RWPE2 (cell line): Measurements from ENCODE around the gene DCK.
"Not testable (repeated sequence)": the region's sequence is repeated elsewhere in the genome, so short reads cannot be mapped to it uniquely, and the experiment has no call there.

Experiments used
- ATAC-seq: fragments of 200-7000 bp; cut with Tn5 transposase; 3 replicates; pipeline ENCODE4 v1.9.1; 2021; ENCODE audit warnings: low read depth
- DNase-seq: peaks from one replicate; pipeline ENCODE4 v3.0.0-alpha.2; 2020; ENCODE audit warnings: low spot score
- H3K27ac ChIP-seq: fragments of 450-650 bp; 2 replicates; pipeline ENCODE4 v1.5.1; 2017; ENCODE audit warnings: mild to moderate bottlenecking; ENCODE audit not compliant: poor library complexity, severe bottlenecking
- H3K27me3 ChIP-seq: fragments of 250-450 bp; sonication (Bioruptor Pico); 2 replicates; pipeline ENCODE4 v1.5.1; 2021; ENCODE audit warnings: mild to moderate bottlenecking, moderate library complexity; ENCODE audit not compliant: insufficient read depth, poor library complexity, severe bottlenecking
- H3K36me3 ChIP-seq: fragments of 250-450 bp; sonication (Bioruptor Pico); 2 replicates; pipeline ENCODE4 v1.5.1; 2020; ENCODE audit warnings: low read depth, mild to moderate bottlenecking, moderate library complexity
- H3K4me1 ChIP-seq: fragments of 250-450 bp; sonication (Bioruptor Pico); 2 replicates; pipeline ENCODE4 v1.5.1; 2021; ENCODE audit warnings: mild to moderate bottlenecking, moderate library complexity; ENCODE audit not compliant: insufficient read depth, poor library complexity, severe bottlenecking
- H3K4me3 ChIP-seq: fragments of 250-450 bp; sonication (Bioruptor Pico); 2 replicates; pipeline ENCODE4 v1.5.1; 2021; ENCODE audit warnings: mild to moderate bottlenecking, moderate library complexity; ENCODE audit not compliant: severe bottlenecking
- H3K9me3 ChIP-seq: fragments of 250-450 bp; sonication (Bioruptor Pico); 2 replicates; pipeline ENCODE4 v1.5.1; 2021; ENCODE audit warnings: mild to moderate bottlenecking, moderate library complexity; ENCODE audit not compliant: severe bottlenecking
- CTCF ChIP-seq: fragments of 450-650 bp; IDR thresholded peaks from one replicate; pipeline ENCODE4 v1.5.1; 2017; ENCODE audit warnings: mild to moderate bottlenecking, moderate library complexity; ENCODE audit not compliant: poor library complexity, severe bottlenecking

DCK gene

DNA sequence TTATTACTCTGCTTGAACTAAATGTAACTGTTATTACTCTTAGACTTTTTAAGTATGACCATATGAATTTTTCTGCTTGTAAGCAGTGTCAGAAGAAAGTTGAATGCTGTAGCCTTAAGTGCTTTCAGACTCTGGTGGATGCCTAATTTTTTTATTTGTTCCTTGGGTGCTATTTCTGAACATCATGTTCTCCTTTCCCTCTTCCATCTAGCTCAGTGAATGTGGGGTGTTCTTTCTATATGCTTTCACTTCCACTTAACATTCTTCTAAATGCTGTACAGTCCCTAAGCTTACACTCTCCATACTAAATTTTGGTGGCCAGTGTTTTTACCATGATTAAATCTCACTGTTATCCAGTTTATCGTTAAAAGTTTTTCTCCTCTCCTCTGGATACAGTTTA, 3.6 kb downstream of the DCK start:
- H3K36me3 ChIP-seq: peaks cover 24% of the 10 kb centered on the region

GRCh38 chr4:70997546-70997945, 4.1 kb downstream of the DCK start:
- TF ChIP-seq CTCF: no peak
- no peak for DNase-seq
- Histone ChIP-seq H3K4me1 (peaks cover 6% of the 10 kb centered on the region), H3K36me3 (peaks cover 24% of the 10 kb centered on the region), H3K9me3 (no peaks in the 10 kb centered on the region), H3K27ac (no peak overlapping the region), H3K27me3 (no peaks in the 10 kb centered on the region), H3K4me3 (no peak overlapping the region)
- ATAC-seq: no peak

More for the DNA sequence above, 3.6 kb downstream of the DCK start:
- Histone ChIP-seq H3K27me3 (no peaks in the 10 kb centered on the region), H3K4me3 (no peak overlapping the region), H3K9me3 (no peaks in the 10 kb centered on the region), H3K27ac (no peak overlapping the region), H3K4me1 (peaks cover 6% of the 10 kb centered on the region)
- ATAC-seq: no peak
- no peak for TF ChIP-seq CTCF
- DNase-seq: no peak

DNA sequence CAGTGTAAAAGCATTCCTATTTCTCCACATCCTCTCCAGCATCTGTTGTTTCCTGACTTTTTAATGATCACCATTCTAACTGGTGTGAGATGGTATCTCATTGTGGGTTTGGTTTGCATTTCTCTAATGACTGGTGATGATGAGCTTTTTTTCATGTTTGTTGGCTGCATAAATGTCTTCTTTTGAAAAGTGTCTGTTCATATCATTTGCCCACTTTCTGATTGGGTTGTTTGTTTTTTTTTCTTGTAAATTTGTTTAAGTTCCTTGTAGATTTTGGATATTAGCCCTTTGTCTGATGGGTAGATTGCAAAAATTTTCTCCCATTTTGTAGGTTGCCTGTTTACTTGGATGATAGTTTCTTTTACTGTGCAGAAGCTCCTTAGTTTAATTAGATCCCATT, 6.2 kb downstream of the DCK start:
- H3K27me3 ChIP-seq, H3K4me1 ChIP-seq: not testable (repeated sequence)
- peaks cover 24% of the 10 kb centered on the region for H3K36me3 ChIP-seq

DNA sequence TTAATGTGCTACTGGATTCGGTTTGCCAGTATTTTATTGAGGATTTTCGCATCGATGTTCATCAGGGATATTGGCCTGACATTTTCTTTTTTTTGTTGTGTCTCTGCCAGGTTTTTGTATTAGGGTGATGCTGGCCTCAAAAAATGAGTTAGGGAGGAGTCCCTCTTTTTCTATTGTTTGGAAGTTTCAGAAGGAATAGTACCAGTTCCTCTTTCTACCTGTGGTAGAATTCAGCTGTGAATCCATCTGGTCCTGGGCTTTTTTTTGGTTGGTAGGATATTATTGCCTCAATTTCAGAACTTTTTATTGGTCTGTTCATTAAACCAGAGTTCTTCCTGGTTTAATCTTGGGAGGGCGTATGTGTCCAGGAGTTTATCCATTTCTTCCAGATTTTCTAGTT, 7.9 kb downstream of the DCK start:
- not testable (repeated sequence) for H3K4me1 ChIP-seq, H3K27ac ChIP-seq, ATAC-seq, H3K4me3 ChIP-seq, H3K27me3 ChIP-seq, DNase-seq, H3K9me3 ChIP-seq
- H3K36me3 ChIP-seq: peaks cover 24% of the 10 kb centered on the region

More for the DNA sequence above, 6.2 kb downstream of the DCK start:
- DNase-seq, H3K9me3 ChIP-seq, H3K27ac ChIP-seq, ATAC-seq, H3K4me3 ChIP-seq: not testable (repeated sequence)

- ATAC-seq (no peak), DNase-seq (no peak)
- no peak overlapping the region for H3K4me3 ChIP-seq
Observed at GRCh38 chr4:71004281-71004851, 10.9 kb downstream of the DCK start.

DNA sequence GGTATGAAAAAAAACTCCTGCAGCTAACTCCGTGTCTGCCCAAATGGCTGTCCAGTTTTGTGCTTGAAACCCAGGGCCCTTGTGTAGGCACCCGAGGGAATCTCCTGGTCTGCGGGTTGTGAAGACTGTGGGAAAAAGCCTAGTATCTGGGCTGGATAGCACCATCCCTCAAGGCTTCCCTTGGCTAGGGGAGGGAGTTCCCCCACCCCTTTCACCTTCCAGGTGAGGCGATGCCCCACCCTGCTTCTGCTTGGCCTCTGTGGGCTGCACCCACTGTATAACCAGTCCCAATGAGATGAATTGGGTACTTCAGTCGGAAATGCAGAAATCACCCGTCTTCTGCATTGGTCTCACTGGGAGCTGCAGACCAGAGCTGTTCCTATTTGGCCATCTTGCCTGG, 11.6 kb downstream of the DCK start:
- not testable (repeated sequence) for H3K4me3 ChIP-seq, ATAC-seq, H3K27me3 ChIP-seq, H3K36me3 ChIP-seq, H3K4me1 ChIP-seq, H3K27ac ChIP-seq, DNase-seq, H3K9me3 ChIP-seq

More at GRCh38 chr4:71004281-71004851, 10.9 kb downstream of the DCK start:
- H3K36me3 ChIP-seq: peaks cover 1% of the 10 kb centered on the region
- no peaks in the 10 kb centered on the region for H3K27me3 ChIP-seq
- peaks cover 4% of the 10 kb centered on the region for H3K4me1 ChIP-seq
- no peak overlapping the region for H3K27ac ChIP-seq
- H3K9me3 ChIP-seq: no peaks in the 10 kb centered on the region
- TF ChIP-seq CTCF: no peak
